Inferior parietal cortex (tissue), 1 donor: ENCODE data around the gene LILRB5.
"Not testable (repeated sequence)": the region's sequence is repeated elsewhere in the genome, so short reads cannot be mapped to it uniquely, and the experiment has no call there.

Source experiments
- DNase-seq: peaks from one replicate; pipeline ENCODE4 v3.0.0-alpha.2; 2016; ENCODE audit errors: extremely low spot score

Gene LILRB5

GRCh38 chr19:54277111-54277615 lies 20.1 kb upstream of the LILRB5 start:
- not testable (repeated sequence) for DNase-seq

GRCh38 chr19:54275951-54276350 lies 18.9 kb upstream of the LILRB5 start:
- DNase-seq: no peak

- DNase-seq: not testable (repeated sequence)
These were observed 17.4 kb upstream of the LILRB5 start for GRCh38 chr19:54274516-54274915.

- DNase-seq: no peak
These were observed 16.7 kb upstream of the LILRB5 start for GRCh38 chr19:54273821-54274220.

- not testable (repeated sequence) for DNase-seq
These were observed 15.1 kb upstream of the LILRB5 start for GRCh38 chr19:54272181-54272580.

- DNase-seq: not testable (repeated sequence)
These were observed 14.5 kb upstream of the LILRB5 start for GRCh38 chr19:54271587-54271986.

- no peak for DNase-seq
These were observed 14.0 kb upstream of the LILRB5 start for GRCh38 chr19:54271106-54271505.

- no peak for DNase-seq
These were observed 11.9 kb upstream of the LILRB5 start for GRCh38 chr19:54268936-54269335.

GRCh38 chr19:54266133-54266532 lies 9.1 kb upstream of the LILRB5 start:
- DNase-seq: peak; percentile 62

GRCh38 chr19:54262470-54262869 lies 5.4 kb upstream of the LILRB5 start:
- DNase-seq: no peak

- DNase-seq: no peak
These were observed 5.0 kb upstream of the LILRB5 start for GRCh38 chr19:54262066-54262465.

GRCh38 chr19:54256250-54257115 lies 590 bp downstream of the LILRB5 start:
- DNase-seq: no peak

GRCh38 chr19:54255105-54255775 lies 1.8 kb downstream of the LILRB5 start:
- no peak for DNase-seq

GRCh38 chr19:54254195-54254906 lies 2.7 kb downstream of the LILRB5 start:
- DNase-seq: no peak

- no peak for DNase-seq
These were observed 3.5 kb downstream of the LILRB5 start for GRCh38 chr19:54253331-54254194.

- DNase-seq: no peak
These were observed 4.2 kb downstream of the LILRB5 start for GRCh38 chr19:54252845-54253244.

- no peak for DNase-seq
These were observed 4.8 kb downstream of the LILRB5 start for GRCh38 chr19:54252243-54252642.

- peak; percentile 5 for DNase-seq
These were observed 9.0 kb downstream of the LILRB5 start for GRCh38 chr19:54248016-54248601.

GRCh38 chr19:54247106-54247930 lies 9.8 kb downstream of the LILRB5 start:
- DNase-seq: no peak

GRCh38 chr19:54245936-54246335 lies 11.1 kb downstream of the LILRB5 start:
- no peak for DNase-seq
